HG02938 (cell line): ENCODE results near the gene PHLDB2.
A peak's percentile ranks its signal among the peaks of the same experiment; 100 is the strongest.

ENCODE experiments used
- ATAC-seq: cut with Tn5 transposase; IDR thresholded peaks from one replicate; pipeline ENCODE4 v1.9.1; 2021; ENCODE audit warnings: mild to moderate bottlenecking, moderate library complexity; ENCODE audit not compliant: unreplicated experiment

PHLDB2 gene

DNA sequence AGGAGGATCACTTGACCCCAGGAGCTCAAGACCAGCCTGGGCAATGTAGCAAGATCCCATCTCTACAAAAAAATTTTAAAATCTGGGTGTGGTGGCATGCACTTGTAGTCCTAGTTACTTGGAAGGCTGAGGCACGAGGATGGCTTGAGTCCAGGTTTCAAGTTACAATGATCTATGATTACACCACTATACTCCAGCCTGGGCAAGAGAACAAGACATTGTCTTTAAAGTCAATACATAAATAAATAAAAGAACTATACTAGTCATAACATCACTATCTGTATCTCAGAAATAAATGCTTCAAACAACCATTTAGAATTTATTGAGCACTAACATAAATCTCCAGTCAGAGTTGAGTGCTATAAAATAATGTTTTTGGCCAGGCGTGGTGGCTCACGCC is 8.5 kb upstream of the PHLDB2 start:
- no peak for ATAC-seq

- no peak for ATAC-seq
Measured at GRCh38 chr3:111851511-111851954, 7.5 kb upstream of the PHLDB2 start.

DNA sequence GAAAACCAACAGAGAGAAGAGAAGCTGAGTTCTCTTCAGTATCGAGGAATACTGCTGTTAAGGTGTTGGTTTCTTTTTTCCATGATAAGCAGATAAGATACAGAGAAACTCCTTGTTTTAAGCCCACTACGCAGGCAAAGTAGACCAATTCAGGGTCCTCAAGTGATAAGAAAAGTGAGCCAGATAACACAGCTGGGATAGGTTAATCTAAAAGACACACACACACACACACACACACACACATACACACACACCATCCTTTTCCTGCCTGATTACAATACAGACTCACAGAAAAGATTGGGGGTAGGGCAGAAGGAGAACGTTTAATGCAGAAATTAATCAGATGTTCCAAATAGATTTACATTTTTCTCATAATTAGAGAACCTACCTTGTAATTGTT is 6.5 kb upstream of the PHLDB2 start:
- no peak for ATAC-seq

DNA sequence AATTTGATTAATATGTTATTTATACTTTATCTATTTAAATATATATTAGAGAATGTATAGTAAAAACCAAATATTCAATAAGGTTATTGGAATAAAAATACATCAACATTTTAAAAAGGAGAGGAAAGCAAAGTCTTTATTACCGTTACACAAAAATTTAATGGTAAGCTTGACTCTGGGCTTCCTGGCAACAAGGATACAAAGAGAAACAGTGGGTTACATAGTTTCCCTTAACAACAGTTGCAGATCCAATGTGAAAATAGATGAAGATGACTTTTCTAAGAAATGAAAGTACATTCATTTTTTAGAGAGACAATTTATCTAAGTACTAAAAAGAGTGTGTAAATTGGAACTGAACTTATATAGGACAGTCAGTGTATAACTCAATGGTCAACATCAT is 6.0 kb upstream of the PHLDB2 start:
- ATAC-seq = no peak

DNA sequence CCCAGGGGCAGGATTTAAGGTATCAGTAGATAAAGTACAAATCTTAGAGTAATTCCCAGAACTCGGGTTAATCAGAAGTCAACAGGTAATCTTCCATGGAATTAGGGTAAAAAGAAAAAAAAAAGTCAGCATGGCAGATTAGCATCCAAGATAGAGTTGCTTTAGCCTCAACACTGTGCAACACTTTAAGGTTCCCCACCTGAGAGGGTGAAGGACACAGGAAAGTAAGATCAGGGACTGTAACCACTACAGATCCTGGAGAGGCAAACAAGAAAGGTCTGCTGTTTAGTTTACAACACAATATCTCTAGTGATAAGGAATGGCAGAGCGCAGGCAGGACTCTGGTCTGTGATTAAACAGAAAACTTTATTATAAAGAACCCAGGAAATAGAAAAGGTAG is 4.1 kb upstream of the PHLDB2 start:
- ATAC-seq = no peak

DNA sequence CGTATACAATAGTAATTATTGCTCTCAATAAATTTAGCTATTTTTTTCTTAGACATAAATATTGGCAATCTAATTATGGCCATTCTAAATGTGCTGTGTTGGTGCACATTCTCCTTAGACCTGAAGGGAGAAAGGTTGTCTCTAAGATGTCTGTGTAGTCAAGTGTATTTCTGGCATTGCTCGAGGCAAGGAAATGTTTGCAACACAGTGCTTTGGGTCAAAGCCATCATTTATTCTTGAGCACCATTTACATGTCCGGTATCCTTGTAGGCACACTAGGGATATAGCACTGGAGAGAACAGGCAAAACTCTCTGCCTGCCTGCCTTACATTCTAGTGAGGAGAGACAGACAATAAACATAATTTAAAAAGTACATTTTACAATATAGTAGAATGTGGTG is 2.6 kb upstream of the PHLDB2 start:
- ATAC-seq = no peak

DNA sequence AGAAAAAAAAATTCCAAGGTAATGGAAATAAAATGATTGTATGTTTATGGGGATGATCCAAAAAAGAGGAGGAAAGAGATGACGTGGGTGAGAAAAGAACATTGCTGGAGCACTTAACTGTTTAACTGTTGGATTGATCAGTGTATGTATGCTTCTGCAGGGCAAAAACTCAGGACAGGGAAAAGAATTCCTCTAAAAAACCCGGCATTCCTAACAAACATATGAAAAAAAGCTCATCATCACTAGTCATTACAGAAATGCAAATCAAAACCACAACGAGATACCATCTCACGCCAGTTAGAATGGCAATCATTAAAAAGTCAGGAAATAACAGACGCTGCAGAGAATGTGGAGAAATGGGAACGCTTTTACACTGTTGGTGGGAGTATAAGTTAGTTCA is 1.6 kb upstream of the PHLDB2 start:
- ATAC-seq = no peak

DNA sequence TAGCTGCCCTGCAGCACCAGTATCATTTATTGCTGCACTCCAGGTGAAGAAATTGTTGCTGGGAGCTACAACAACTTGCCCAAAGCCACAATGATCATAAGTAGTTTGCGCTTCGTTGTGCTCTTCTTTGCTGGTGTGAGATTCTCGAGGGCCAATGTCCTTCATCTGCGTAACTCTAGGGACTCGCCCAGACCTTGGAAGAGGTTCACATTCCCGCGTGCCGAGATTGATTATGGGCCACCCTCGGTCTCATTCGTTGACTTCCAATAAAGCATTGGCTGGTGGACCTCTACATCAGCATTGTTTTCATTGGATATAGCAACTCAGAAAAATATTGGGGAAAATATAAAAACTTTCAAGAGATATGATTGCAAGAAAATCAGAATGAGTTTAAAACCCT is 423 bp upstream of the PHLDB2 start:
- ATAC-seq = no peak

- ATAC-seq = peak; percentile 90
Measured at GRCh38 chr3:111859974-111860859, 1.2 kb downstream of the PHLDB2 start.

GRCh38 chr3:111861391-111861790 is 2.3 kb downstream of the PHLDB2 start:
- ATAC-seq = no peak

DNA sequence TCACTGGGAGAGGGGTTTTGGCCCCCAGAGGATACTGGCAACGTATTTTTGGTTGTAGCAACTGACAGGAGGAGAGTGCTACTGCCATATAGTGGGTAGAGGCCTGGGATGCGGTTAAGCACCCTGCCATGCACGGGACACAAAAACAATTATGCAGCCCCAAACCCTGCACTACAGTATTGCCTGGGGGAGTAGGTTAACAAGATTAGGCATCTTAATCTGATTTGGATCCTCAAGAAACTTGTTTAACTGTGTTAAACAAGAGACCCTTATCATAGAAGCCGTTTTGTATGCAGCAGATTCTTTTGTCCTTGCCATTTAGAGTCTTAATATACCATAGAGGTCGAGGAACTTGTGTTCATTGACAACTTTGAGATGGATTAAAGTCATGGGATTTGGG is 3.4 kb downstream of the PHLDB2 start:
- no peak for ATAC-seq

DNA sequence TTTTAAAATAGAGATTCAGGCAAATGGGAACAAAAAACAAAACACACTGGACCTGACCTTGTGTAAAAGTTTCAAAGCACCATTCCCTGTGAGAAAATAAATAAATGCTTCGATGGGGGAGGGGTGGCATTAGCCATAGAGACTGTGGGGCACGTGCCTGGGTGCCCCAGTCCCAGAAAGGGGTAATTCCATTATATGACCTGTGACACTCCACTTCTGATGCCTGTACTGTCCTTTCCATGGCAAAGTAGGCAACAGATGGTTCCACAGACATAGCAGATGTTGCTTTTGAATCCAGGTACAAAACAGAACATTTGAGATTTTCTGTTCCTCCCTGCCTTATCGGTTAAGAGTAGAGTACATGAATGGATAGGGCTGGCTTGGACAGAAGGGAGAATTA is 3.9 kb downstream of the PHLDB2 start:
- ATAC-seq = no peak

GRCh38 chr3:111863942-111864694 is 5.1 kb downstream of the PHLDB2 start:
- ATAC-seq = no peak

DNA sequence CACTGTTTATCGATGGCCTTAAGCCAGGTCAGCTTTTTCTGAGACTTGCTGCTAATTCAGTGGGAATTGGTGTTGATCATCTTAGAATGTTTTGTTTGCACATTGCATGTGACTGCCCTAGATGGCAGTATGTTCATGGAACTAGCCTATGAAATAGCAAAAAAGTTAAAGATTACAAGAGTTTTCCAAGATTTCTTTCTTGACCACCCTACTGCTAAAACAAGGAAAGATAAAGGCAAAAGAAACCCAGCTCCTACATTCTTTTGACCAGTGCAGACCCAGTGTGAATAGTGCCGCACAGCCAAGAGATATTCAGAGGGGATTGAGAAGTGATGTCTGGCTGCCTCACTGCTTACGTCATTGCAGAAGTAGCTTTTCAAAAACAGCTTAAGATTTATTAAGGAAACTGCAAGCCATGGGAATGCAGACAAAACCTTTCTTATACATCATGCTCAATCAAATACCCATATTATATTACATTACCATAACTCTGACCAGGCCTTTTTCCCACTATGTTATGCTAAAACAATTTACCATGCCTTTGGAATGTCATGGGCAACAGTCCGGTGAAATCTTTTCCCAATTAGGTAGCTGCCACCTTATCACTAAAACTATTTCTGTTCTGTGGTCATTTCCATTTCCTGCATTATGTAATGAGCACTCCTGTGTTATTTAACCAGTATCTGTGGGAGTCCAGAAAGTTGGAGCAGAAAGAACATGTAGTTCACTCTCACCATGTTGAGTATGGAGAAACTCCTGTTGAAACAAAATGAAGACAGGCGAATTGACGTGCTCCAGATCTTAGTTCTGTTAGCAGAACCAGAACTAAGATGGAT is 6.0 kb downstream of the PHLDB2 start:
- no peak for ATAC-seq

DNA sequence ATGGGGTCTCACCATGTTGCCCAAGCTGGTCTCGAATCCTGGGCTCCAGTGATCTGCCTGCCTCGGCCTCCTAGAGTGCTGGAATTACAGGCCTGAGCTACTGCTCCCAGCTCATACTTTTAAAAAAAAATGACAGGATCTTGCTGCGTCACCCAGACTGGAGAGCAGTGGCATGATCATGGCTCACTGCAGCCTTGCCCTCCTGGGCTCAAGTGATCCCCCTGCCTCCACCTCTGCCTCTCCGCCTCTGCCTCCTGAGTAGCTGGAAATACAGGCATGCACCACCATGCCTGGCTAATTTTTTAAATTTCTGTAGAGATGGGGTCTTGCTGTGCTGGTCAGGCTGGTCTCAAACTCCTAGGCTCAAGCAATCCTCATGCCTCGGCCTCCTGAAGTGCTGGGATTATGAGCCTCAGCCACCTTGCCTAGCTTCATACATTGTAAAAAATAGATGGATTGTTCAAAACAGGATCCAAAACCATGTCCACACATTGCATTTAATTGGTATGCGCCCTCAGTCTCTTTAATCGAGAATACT is 8.9 kb downstream of the PHLDB2 start:
- ATAC-seq = no peak

DNA sequence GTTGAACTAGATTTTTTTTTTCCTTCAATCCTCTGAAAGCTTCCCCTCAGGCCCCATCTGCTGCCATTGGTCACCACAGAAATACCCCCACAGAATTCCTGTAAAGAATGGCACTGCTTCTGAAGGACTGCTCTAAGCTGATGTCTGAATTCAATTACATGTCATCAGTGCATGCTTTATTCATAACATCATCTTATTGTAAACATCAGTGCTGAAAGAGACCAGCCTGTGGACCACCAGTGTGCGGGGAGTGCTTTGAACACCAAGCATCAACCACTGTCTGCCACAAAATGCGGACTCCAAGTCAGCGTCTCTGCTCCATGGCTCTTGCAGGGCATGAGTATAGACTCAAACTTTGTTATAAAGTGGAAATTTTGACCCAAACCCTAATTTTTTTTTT is 11.6 kb downstream of the PHLDB2 start:
- no peak for ATAC-seq

- ATAC-seq = no peak
Measured at GRCh38 chr3:111871809-111872623, 13.0 kb downstream of the PHLDB2 start.

DNA sequence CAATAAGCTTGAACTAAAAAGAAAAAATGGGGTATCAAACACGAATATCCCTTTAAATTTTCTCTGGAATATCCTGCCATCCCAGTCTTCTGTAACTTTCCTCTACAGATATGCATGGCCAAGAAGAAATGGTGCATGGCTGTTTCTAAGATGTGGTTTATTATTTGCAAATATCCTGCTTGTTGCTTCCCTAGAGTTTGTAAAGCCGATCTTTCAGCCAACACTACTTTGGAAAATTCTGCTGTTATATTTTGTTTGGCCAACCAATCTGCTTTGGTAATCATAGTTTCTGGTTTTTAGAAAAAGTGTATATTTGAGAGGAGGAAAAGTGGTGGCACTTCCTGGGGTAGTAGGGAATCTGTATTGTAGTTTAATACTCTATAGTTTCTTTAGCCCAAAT is 13.9 kb downstream of the PHLDB2 start:
- no peak for ATAC-seq

GRCh38 chr3:111874177-111874820 is 15.2 kb downstream of the PHLDB2 start:
- no peak for ATAC-seq

- ATAC-seq = no peak
Measured at GRCh38 chr3:111881480-111881879, 22.4 kb downstream of the PHLDB2 start.
